H1 (cell line): ENCODE data around the gene LCT.

Experiments used
- CTCF ChIP-seq, 3 experiments: IDR thresholded peaks; 1 replicate in 2 of 3; 2 replicates in 1 of 3; pipeline versions ENCODE4 v1.5.1 to v1.6.1; 2011; ENCODE audit warnings: low read length in 3 of 3, mild to moderate bottlenecking in 3 of 3, inconsistent platforms in 2 of 3, low read depth in 1 of 3, moderate library complexity in 1 of 3; ENCODE audit not compliant: insufficient read depth in 1 of 3; ENCODE audit errors: control extremely low read depth in 1 of 3
- EZH2 ChIP-seq: fragments of 200-600 bp; sonication (generic); IDR thresholded peaks from 2 replicates; pipeline ENCODE4 v1.7.1; 2012; ENCODE audit warnings: low read depth, mild to moderate bottlenecking, moderate library complexity, low read length, inconsistent platforms; ENCODE audit not compliant: severe bottlenecking
- RFX5 ChIP-seq: IDR thresholded peaks from 2 replicates; pipeline ENCODE4 v1.6.1; 2011; ENCODE audit warnings: low read depth, low read length, improper control_type of control experiment, borderline replicate concordance
- SP1 ChIP-seq: IDR thresholded peaks from 2 replicates; pipeline ENCODE4 v1.6.1; 2011; ENCODE audit warnings: low read depth, low read length

GRCh38 chr2:135786823-135787222, 50.2 kb downstream of the LCT start:
- TF ChIP-seq CTCF (IDR thresholded peaks at IDR 0.05; ENCODE audit: control extremely low read depth in 1 of 3, insufficient read depth in 1 of 3, low read depth in 1 of 3, low read length in 3 of 3) (no peak), RFX5 (no peak), EZH2 (no peak), SP1 (no peak)
